Stimulated activated CD8-positive, alpha-beta memory T cell treated with anti-CD3 and anti-CD28 coated beads, Interleukin-12 subunit alpha, Interleukin-12 subunit beta, amount 100 ng/mL, for 24 hours (primary cell): ENCODE measurements around the gene XYLT1.

Experiments
- DNase-seq: peaks from one replicate; pipeline ENCODE4 v3.0.0-alpha.2; 2020; ENCODE audit errors: extremely low read depth

XYLT1 gene

GRCh38 chr16:17403859-17404545, 66.8 kb downstream of the XYLT1 start:
- no peak for DNase-seq

GRCh38 chr16:17403156-17403809, 67.5 kb downstream of the XYLT1 start:
- DNase-seq, result no peak

GRCh38 chr16:17397499-17397891, 73.3 kb downstream of the XYLT1 start:
- DNase-seq, result no peak

- no peak for DNase-seq
Observed at GRCh38 chr16:17396762-17397498, 73.8 kb downstream of the XYLT1 start.

- no peak for DNase-seq
Observed at GRCh38 chr16:17395849-17396480, 74.8 kb downstream of the XYLT1 start.

GRCh38 chr16:17392857-17393692, 77.7 kb downstream of the XYLT1 start:
- no peak for DNase-seq

- DNase-seq, result no peak
Observed at GRCh38 chr16:17392127-17392856, 78.5 kb downstream of the XYLT1 start.

GRCh38 chr16:17391715-17392114, 79.0 kb downstream of the XYLT1 start:
- DNase-seq, result no peak

- DNase-seq, result no peak
Observed at GRCh38 chr16:17389384-17389783, 81.4 kb downstream of the XYLT1 start.

GRCh38 chr16:17387256-17387655, 83.5 kb downstream of the XYLT1 start:
- no peak for DNase-seq

GRCh38 chr16:17386229-17386628, 84.5 kb downstream of the XYLT1 start:
- DNase-seq, result no peak

- DNase-seq, result no peak
Observed at GRCh38 chr16:17384471-17384870, 86.3 kb downstream of the XYLT1 start.

- no peak for DNase-seq
Observed at GRCh38 chr16:17382949-17383863, 87.6 kb downstream of the XYLT1 start.

- DNase-seq, result no peak
Observed at GRCh38 chr16:17382514-17382913, 88.2 kb downstream of the XYLT1 start.

- no peak for DNase-seq
Observed at GRCh38 chr16:17381784-17382183, 89.0 kb downstream of the XYLT1 start.

GRCh38 chr16:17380613-17381012, 90.1 kb downstream of the XYLT1 start:
- no peak for DNase-seq

- DNase-seq, result no peak
Observed at GRCh38 chr16:17379121-17379571, 91.6 kb downstream of the XYLT1 start.

- DNase-seq, result no peak
Observed at GRCh38 chr16:17377360-17378324, 93.1 kb downstream of the XYLT1 start.
